HG03159 (cell line): ENCODE results near the gene MAP2.

Experiments used
- ATAC-seq: cut with Tn5 transposase; IDR thresholded peaks from one replicate; pipeline ENCODE4 v1.9.1; 2021; ENCODE audit warnings: mild to moderate bottlenecking, moderate library complexity; ENCODE audit not compliant: unreplicated experiment

Gene MAP2

GRCh38 chr2:209525331-209525730 is 101.5 kb downstream of the MAP2 start:
- no peak for ATAC-seq

GRCh38 chr2:209525834-209526281 is 102.0 kb downstream of the MAP2 start:
- peak; percentile 30 for ATAC-seq

- peak; percentile 50 for ATAC-seq
These were observed 102.7 kb downstream of the MAP2 start for GRCh38 chr2:209526561-209526960.

GRCh38 chr2:209529579-209529978 is 105.7 kb downstream of the MAP2 start:
- no peak for ATAC-seq

- no peak for ATAC-seq
These were observed 108.5 kb downstream of the MAP2 start for GRCh38 chr2:209532321-209532720.

GRCh38 chr2:209533391-209533790 is 109.5 kb downstream of the MAP2 start:
- no peak for ATAC-seq

GRCh38 chr2:209534228-209534627 is 110.4 kb downstream of the MAP2 start:
- peak; percentile 68 for ATAC-seq

GRCh38 chr2:209536363-209536762 is 112.5 kb downstream of the MAP2 start:
- no peak for ATAC-seq

- ATAC-seq: no peak
These were observed 123.9 kb downstream of the MAP2 start for GRCh38 chr2:209547726-209548125.

- ATAC-seq: no peak
These were observed 125.7 kb downstream of the MAP2 start for GRCh38 chr2:209549589-209549988.

GRCh38 chr2:209553913-209554312 is 130.1 kb downstream of the MAP2 start:
- no peak for ATAC-seq

- peak; percentile 70 for ATAC-seq
These were observed 132.6 kb downstream of the MAP2 start for GRCh38 chr2:209556354-209556961.

GRCh38 chr2:209560911-209561310 is 137.1 kb downstream of the MAP2 start:
- no peak for ATAC-seq

- no peak for ATAC-seq
These were observed 139.6 kb downstream of the MAP2 start for GRCh38 chr2:209563453-209563852.

GRCh38 chr2:209564816-209565215 is 141.0 kb downstream of the MAP2 start:
- ATAC-seq: no peak

- no peak for ATAC-seq
These were observed 142.2 kb downstream of the MAP2 start for GRCh38 chr2:209565896-209566582.

GRCh38 chr2:209570194-209570593 is 146.3 kb downstream of the MAP2 start:
- no peak for ATAC-seq

GRCh38 chr2:209574515-209574914 is 150.7 kb downstream of the MAP2 start:
- no peak for ATAC-seq

GRCh38 chr2:209577376-209578357 is 153.8 kb downstream of the MAP2 start:
- ATAC-seq: no peak

GRCh38 chr2:209578394-209579001 is 154.7 kb downstream of the MAP2 start:
- no peak for ATAC-seq

GRCh38 chr2:209579230-209579749 is 155.4 kb downstream of the MAP2 start:
- ATAC-seq: no peak
